GM21381 (cell line): ENCODE results near the gene LIPN.

Experiments
- ATAC-seq: cut with Tn5 transposase; IDR thresholded peaks from one replicate; pipeline ENCODE4 v1.9.1; 2021; ENCODE audit warnings: mild to moderate bottlenecking, moderate library complexity; ENCODE audit not compliant: unreplicated experiment

LIPN gene

DNA sequence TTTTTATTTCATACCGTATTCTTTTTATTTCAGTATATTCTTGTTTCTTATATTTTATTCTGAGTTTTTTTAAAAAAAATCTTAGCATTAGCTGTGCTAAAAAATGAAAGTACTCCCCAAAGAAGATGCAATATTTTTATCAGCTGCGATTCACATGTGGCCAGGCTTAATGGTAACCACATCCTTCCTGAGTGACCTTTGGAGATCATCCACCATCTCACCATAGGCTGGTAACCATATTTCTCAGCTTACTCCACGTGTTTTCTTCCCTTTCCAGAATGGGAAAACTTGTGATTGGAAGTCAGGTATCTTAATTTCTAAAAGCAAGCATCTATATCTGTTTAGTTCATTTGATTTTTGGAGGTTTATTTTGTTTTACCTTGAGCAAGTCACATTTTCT, 23.9 kb downstream of the LIPN start:
- ATAC-seq = no peak

DNA sequence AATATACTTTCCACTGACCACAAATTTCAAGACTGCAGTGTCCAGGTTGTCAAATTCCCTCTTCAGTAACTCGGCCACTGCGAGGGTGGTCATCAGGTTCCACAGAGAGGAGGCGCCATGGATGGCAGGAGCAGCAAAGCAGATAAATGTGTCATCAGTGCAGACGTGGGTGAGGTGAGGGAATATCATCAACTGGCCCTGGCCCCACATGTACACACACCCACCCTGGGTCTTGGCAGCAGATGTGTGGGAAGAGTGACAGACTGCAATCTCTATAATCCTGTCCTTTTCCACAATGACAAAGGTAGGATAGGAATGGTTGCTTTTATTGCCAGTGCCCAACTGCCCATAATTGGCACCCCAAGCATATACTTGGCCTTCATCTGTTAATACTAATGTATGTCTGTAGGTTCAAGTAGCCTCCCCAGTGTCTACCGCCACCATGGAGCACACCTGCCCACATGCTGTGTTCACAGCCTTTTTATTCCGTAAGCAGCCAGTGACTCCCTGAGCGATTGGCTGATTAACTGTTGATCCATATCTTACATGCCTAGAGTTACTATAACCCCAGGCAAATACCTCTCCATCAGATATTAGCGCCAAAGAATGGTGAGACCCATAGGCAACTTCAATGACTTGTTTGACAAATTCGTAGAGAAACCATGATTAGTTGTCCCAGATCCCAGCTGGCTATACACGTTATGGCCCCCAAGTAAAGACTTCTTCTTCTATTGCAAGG, 26.4 kb downstream of the LIPN start:
- no peak for ATAC-seq

- ATAC-seq = no peak
These were observed 27.6 kb downstream of the LIPN start for GRCh38 chr10:88787463-88787862.

GRCh38 chr10:88788924-88789323, 29.1 kb downstream of the LIPN start:
- no peak for ATAC-seq

- no peak for ATAC-seq
These were observed 32.1 kb downstream of the LIPN start for GRCh38 chr10:88791924-88792323.

GRCh38 chr10:88792661-88793060, 32.8 kb downstream of the LIPN start:
- no peak for ATAC-seq

GRCh38 chr10:88793712-88794299, 34.0 kb downstream of the LIPN start:
- ATAC-seq = no peak

DNA sequence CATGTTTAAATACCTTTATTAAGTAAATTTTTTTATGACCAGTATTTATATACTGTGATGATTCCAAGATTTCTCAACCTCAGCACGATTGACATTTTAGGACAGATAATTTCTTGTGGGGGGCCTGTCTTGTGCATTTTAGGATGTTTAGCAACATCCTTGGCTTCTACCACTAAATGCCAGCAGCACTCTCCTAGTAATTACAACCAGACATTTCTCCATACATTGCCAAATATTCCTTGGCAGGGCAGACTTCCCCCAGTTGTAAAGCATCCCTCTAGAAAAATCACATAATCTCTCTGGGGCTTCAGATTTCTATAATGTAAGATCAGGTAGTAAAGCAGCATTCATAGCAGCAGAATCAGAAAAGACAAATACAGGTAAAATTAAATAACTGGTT, 34.9 kb downstream of the LIPN start:
- no peak for ATAC-seq

- no peak for ATAC-seq
These were observed 40.6 kb downstream of the LIPN start for GRCh38 chr10:88800152-88801125.

DNA sequence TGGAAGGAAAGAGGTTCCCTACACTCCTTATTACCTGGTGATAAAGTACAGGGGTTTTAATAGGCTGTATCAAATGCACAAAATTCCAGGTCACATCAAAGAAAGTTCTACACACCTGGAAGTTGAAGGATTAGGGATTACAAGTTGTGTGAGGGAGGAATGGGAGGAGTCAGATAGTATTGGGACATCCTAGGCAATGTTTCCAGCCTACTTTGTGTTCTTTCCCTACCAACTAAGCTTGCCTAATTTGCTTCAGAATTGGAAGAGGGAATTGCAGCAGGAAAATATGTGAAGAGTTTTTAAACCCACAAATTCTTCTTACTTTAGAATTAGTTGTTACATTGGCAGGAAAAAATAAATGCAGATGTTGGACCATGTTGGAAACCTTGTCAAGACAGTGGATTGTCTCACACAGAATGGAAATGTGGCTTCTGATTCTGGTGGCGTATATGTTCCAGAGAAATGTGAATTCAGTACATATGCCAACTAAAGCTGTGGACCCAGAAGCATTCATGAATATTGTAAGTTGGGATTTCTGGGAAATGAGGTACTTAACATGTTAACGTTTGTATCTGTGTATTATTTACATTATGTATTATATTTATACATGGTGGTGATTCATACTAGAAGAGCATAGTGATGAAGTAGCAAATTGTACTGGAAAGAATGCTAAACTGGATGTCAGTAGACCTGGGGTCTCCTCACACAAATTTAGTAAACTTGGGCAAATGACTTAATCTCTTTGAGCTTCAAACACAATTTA, 42.9 kb downstream of the LIPN start, which contains the start of gene LIPM:
Gene LIPM, plus strand, starts transcription at position 208 of the 763 bp plus-strand sequence. Its CDS starts 167 bp downstream, at position 375.
- no peak for ATAC-seq

DNA sequence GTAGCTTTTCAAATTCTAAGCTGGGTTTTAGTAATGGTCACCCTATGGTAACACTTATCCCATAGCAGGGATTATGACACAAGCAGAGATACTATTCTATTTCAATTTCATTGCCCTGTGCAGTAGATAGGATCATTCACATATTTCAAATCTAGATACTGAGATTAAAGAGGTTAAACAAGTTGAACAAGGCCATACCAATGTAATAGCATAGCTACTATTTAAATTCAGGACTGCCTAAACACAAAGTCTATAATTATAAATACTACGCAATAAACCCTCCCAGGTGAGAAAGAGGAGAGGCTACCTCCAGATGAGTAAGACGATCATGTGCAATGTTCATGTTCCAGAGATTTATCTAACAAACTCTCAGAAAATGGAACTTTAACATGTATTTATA, 43.8 kb downstream of the LIPN start:
- no peak for ATAC-seq

GRCh38 chr10:88804083-88804812, 44.4 kb downstream of the LIPN start:
- no peak for ATAC-seq

GRCh38 chr10:88805361-88805760, 45.5 kb downstream of the LIPN start:
- ATAC-seq = no peak

- no peak for ATAC-seq
These were observed 46.1 kb downstream of the LIPN start for GRCh38 chr10:88805924-88806323.

DNA sequence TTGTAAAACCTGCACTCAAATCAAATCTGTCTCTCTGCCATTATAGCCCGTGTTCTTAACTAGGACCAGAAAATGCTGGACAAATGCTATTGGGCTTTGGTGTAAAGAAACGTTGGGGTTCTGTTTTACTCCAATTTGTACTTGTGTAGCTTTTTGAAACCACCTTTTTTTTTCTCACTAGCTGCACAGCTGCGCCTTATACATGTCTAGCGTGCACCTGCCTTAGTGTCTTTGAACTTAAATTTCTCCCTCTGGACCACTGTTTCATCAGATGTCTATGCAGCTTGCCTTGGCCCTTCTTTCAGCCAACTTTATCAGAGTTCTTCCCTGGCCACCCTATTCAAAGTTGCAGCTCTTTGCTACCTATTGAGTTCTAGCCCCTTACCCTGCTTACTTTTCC, 49.8 kb downstream of the LIPN start:
- ATAC-seq = no peak

- no peak for ATAC-seq
These were observed 50.6 kb downstream of the LIPN start for GRCh38 chr10:88810196-88810961.

DNA sequence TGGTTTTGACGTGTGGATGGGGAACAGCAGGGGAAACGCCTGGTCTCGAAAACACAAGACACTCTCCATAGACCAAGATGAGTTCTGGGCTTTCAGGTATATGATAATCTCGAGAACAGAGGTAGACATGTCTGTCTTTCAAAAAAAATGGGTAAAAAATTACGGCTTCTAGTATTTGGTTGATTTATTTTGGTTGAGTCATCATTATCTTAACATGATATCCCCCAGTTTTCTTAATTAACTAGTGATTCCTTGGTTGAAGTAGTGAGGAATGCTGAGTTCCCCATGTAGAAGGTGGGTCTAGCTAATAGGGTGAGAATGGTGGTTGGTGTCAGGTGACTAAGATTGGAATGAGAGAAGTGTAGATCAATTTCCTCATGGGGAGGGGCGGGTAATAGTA, 53.4 kb downstream of the LIPN start:
- ATAC-seq = no peak

DNA sequence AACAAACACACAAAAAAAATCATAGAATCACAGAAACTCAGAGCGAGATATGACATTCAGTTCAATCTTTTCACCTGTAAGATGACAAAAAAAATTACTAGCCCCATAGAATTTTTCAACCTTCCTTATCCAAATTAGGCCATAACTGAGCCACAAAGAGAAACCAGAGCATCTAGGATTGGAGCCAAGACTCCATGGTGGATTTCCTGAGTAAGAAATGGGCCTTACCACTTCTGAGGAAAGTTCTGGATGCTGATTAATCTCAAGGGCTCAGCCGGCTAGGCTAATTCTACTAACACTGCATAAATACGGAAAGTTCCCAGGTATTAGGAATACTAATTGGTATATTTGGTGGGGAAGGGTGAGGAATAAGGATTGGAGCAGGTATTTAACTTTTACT, 59.5 kb downstream of the LIPN start:
- ATAC-seq = no peak

DNA sequence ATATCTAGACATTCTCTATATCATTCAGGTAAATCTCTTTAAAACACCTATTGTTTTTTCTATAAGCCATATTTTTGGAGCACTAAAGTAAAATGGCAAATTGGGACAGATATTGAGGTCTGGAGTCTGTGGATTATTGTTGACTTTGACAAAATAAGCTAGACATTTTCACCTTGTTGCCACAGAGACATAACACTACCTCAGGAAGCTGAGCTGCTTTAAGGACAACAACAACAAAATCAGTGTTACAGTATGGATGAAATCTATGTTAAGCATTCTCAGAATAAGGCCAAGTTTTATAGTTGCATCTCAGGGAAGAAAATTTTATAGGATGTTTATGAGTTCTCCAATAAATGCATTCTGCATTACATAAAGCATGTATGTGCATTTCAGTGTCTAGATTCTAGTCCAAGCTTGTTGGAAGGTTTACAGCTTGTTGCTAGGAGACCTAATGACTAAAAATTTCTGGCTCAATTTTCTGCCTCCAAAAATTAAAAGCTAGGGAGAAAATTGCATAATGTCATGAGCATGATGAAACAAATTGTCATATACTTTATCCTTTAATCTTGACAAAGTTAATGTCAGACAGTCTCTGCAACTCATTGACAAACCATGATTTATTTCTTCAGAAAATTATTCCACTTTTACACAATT, 61.1 kb downstream of the LIPN start:
- no peak for ATAC-seq
